H1 (cell line): ENCODE data around the gene MRM1. TPM values are rescaled to one million over a fixed set of nuclear protein-coding genes. Genes with fewer than 3 reads are reported as not detected.

ENCODE experiments used
- CTCF ChIA-PET: fragments of 300-600 bp; sonication (Branson Sonifier 250); formaldehyde crosslinking; loops from one replicate; lab custom pipeline; 2021; ENCODE audit not compliant: partially characterized antibody; lab: Charles Lee
- POLR2A ChIA-PET: fragments of 300-600 bp; sonication (Branson Sonifier 250); formaldehyde crosslinking; loops from one replicate; lab custom pipeline; 2021; ENCODE audit warnings: inconsistent platforms; ENCODE audit not compliant: partially characterized antibody; lab: Charles Lee
- DNase-seq, 2 experiments: peaks; one replicate each; pipeline versions ENCODE4 v3.0.0 to v3.0.0-alpha.2; 2010 to 2022; ENCODE audit warnings: low spot score in 2 of 2, low read depth in 1 of 2, mixed read lengths in 1 of 2
- FAIRE-seq: peaks from 2 replicates; lab custom pipeline; 2011; peaks lifted over from hg19 to GRCh38; lab: Jason Lieb, UNC
- H2AFZ ChIP-seq: 2 replicates; pipeline ENCODE4 v1.8.1; 2012; ENCODE audit warnings: low read length, inconsistent platforms
- H2AK5ac ChIP-seq: 2 replicates; pipeline ENCODE4 v1.6.1; 2013; ENCODE audit warnings: low read depth, low read length
- H2BK120ac ChIP-seq: replicated peaks from 2 replicates; pipeline ENCODE3; 2013; ENCODE audit warnings: low read depth, low read length, inconsistent platforms
- H2BK12ac ChIP-seq: 2 replicates; pipeline ENCODE4 v1.6.1; 2013; ENCODE audit warnings: low read depth, low read length
- H2BK15ac ChIP-seq: 2 replicates; pipeline ENCODE4 v1.6.1; 2013; ENCODE audit warnings: low read length
- H2BK20ac ChIP-seq: 2 replicates; pipeline ENCODE4 v1.6.1; 2013; ENCODE audit warnings: low read length
- H2BK5ac ChIP-seq: 2 replicates; pipeline ENCODE4 v1.6.1; 2013; ENCODE audit warnings: low read depth, low read length
- H3K14ac ChIP-seq: 2 replicates; pipeline ENCODE4 v1.6.1; 2013; ENCODE audit warnings: inconsistent platforms; ENCODE audit not compliant: insufficient read length
- H3K18ac ChIP-seq: 2 replicates; pipeline ENCODE4 v1.6.1; 2013; ENCODE audit warnings: low read length; ENCODE audit errors: extremely low read depth
- H3K23ac ChIP-seq: 2 replicates; pipeline ENCODE4 v1.6.1; 2013; ENCODE audit warnings: inconsistent platforms; ENCODE audit not compliant: insufficient read length
- H3K23me2 ChIP-seq: 2 replicates; pipeline ENCODE4 v1.6.1; 2013; ENCODE audit warnings: low read depth, low read length
- H3K27ac ChIP-seq: 2 replicates; pipeline ENCODE4 v1.6.1; 2011; ENCODE audit warnings: low read depth, low read length, inconsistent platforms
- H3K27me3 ChIP-seq, 4 experiments: replicated peaks in 1 of 4; 1 replicate in 1 of 4; 2 replicates in 3 of 4; pipeline versions ENCODE4 v1.6.1 to v1.8.1; 2011 to 2013; ENCODE audit warnings: low read length in 3 of 4, mild to moderate bottlenecking in 3 of 4, inconsistent platforms in 2 of 4, mixed read lengths in 2 of 4, moderate library complexity in 1 of 4; ENCODE audit not compliant: control insufficient read depth in 3 of 4, insufficient read depth in 3 of 4; ENCODE audit errors: extremely low read depth in 1 of 4
- H3K36me3 ChIP-seq, 4 experiments: 2 replicates each; pipeline versions ENCODE4 v1.6.1 to v1.8.1; 2011 to 2013; ENCODE audit warnings: mild to moderate bottlenecking in 4 of 4, low read length in 3 of 4, moderate library complexity in 2 of 4, control low read depth in 1 of 4, inconsistent platforms in 1 of 4; ENCODE audit not compliant: insufficient read depth in 4 of 4, control insufficient read depth in 2 of 4
- H3K4ac ChIP-seq: replicated peaks from 2 replicates; pipeline ENCODE3; 2013; ENCODE audit warnings: low read length, low read depth, mixed read lengths, inconsistent platforms; ENCODE audit not compliant: insufficient read length
- H3K4me1 ChIP-seq, 4 experiments: replicated peaks in 1 of 4; 1 replicate in 1 of 4; 2 replicates in 3 of 4; pipeline versions ENCODE4 v1.6.1 to v1.8.1; 2011 to 2013; ENCODE audit warnings: low read length in 3 of 4, inconsistent platforms in 2 of 4, mixed read lengths in 1 of 4; ENCODE audit not compliant: insufficient read depth in 4 of 4, control insufficient read depth in 3 of 4
- H3K4me2 ChIP-seq, 2 experiments: 2 replicates each; pipeline versions ENCODE4 v1.6.1 to v1.8.1; 2011 to 2013; ENCODE audit warnings: low read depth in 2 of 2, low read length in 2 of 2, control low read depth in 1 of 2, inconsistent platforms in 1 of 2, mild to moderate bottlenecking in 1 of 2; ENCODE audit not compliant: insufficient read depth in 1 of 2
- H3K4me3 ChIP-seq, 4 experiments: fragments of 200-600, 300-600 bp in 1 of 4; sonication (generic), shearing (Covaris generic), sonication (Bioruptor Twin) in 1 of 4; 2 replicates each; pipeline versions ENCODE4 v1.5.1 to v1.8.1; 2011 to 2016; ENCODE audit warnings: low read length in 4 of 4, low read depth in 3 of 4, control low read depth in 2 of 4, inconsistent platforms in 2 of 4, mild to moderate bottlenecking in 2 of 4, mixed read lengths in 1 of 4, moderate library complexity in 1 of 4; ENCODE audit not compliant: insufficient read depth in 2 of 4; ENCODE audit errors: extremely low read depth in 1 of 4
- H3K56ac ChIP-seq: replicated peaks from 2 replicates; pipeline ENCODE3; 2013; ENCODE audit warnings: low read depth, mild to moderate bottlenecking, mixed read lengths, low read length, inconsistent platforms; ENCODE audit not compliant: insufficient read length
- H3K79me1 ChIP-seq: 2 replicates; pipeline ENCODE4 v1.6.1; 2013; ENCODE audit warnings: low read depth, low read length, control low read depth
- H3K79me2 ChIP-seq, 2 experiments: 2 replicates each; pipeline versions ENCODE4 v1.6.1 to v1.8.1; 2012 to 2013; ENCODE audit warnings: low read length in 2 of 2, mild to moderate bottlenecking in 2 of 2, inconsistent platforms in 1 of 2; ENCODE audit not compliant: insufficient read depth in 2 of 2, control insufficient read depth in 1 of 2
- H3K9ac ChIP-seq, 4 experiments: replicated peaks in 1 of 4; 1 replicate in 1 of 4; 2 replicates in 3 of 4; pipeline versions ENCODE4 v1.6.1 to v1.8.1; 2011 to 2013; ENCODE audit warnings: low read depth in 3 of 4, low read length in 3 of 4, control low read depth in 2 of 4, mild to moderate bottlenecking in 2 of 4, moderate library complexity in 2 of 4, inconsistent platforms in 1 of 4; ENCODE audit errors: extremely low read depth in 1 of 4
- H3K9me3 ChIP-seq, 2 experiments: 2 replicates each; pipeline versions ENCODE4 v1.6.1 to v1.8.1; 2012 to 2013; ENCODE audit warnings: mild to moderate bottlenecking in 2 of 2, moderate library complexity in 2 of 2, control low read depth in 1 of 2, inconsistent platforms in 1 of 2, low read depth in 1 of 2, low read length in 1 of 2, mixed read lengths in 1 of 2; ENCODE audit not compliant: insufficient read depth in 2 of 2
- H4K20me1 ChIP-seq, 2 experiments: replicated peaks in 1 of 2; 2 replicates each; pipeline versions ENCODE3 to v1.8.1; 2011 to 2013; ENCODE audit warnings: inconsistent platforms in 2 of 2, low read length in 2 of 2, mild to moderate bottlenecking in 1 of 2; ENCODE audit not compliant: insufficient read depth in 2 of 2, control insufficient read depth in 1 of 2
- H4K5ac ChIP-seq: 2 replicates; pipeline ENCODE4 v1.6.1; 2013; ENCODE audit warnings: low read length, low read depth, mixed read lengths, inconsistent platforms; ENCODE audit not compliant: insufficient read length
- H4K8ac ChIP-seq: 2 replicates; pipeline ENCODE4 v1.8.0; 2013; ENCODE audit warnings: mild to moderate bottlenecking, moderate library complexity, low read length, inconsistent platforms; ENCODE audit not compliant: insufficient read depth; ENCODE audit errors: extremely low read depth
- H4K91ac ChIP-seq: replicated peaks from 2 replicates; pipeline ENCODE3; 2013; ENCODE audit warnings: low read length, mixed read lengths, inconsistent platforms; ENCODE audit not compliant: insufficient read length
- CREB1 ChIP-seq: IDR thresholded peaks from 2 replicates; pipeline ENCODE4 v1.6.1; 2012; ENCODE audit warnings: inconsistent platforms
- HDAC2 ChIP-seq, 2 experiments: fragments of 300-600 bp in 1 of 2; sonication (generic) in 1 of 2; IDR thresholded peaks; 2 replicates each; pipeline ENCODE4 v1.6.1; 2011 to 2012; ENCODE audit warnings: low read depth in 2 of 2, low read length in 2 of 2, mild to moderate bottlenecking in 2 of 2, moderate library complexity in 2 of 2, borderline replicate concordance in 1 of 2, inconsistent platforms in 1 of 2
- PHF8 ChIP-seq: fragments of 200-600 bp; sonication (generic); conservative IDR thresholded peaks from 2 replicates; pipeline ENCODE4 v1.7.1; 2012; ENCODE audit warnings: low read depth, mild to moderate bottlenecking, inconsistent platforms, low read length, moderate library complexity
- SAP30 ChIP-seq: fragments of 300-600 bp; sonication (generic); IDR thresholded peaks from 2 replicates; pipeline ENCODE4 v1.7.1; 2012; ENCODE audit warnings: low read length, moderate library complexity, mild to moderate bottlenecking, inconsistent platforms; ENCODE audit not compliant: insufficient read depth, insufficient replicate concordance
- TAF1 ChIP-seq: IDR thresholded peaks from 2 replicates; pipeline ENCODE4 v1.6.1; 2011; ENCODE audit warnings: mild to moderate bottlenecking, low read depth, low read length
- TBP ChIP-seq: IDR thresholded peaks from 2 replicates; pipeline ENCODE4 v1.6.1; 2011; ENCODE audit warnings: low read depth, low read length, improper control_type of control experiment
- YY1 ChIP-seq: IDR thresholded peaks from 2 replicates; pipeline ENCODE4 v1.6.1; 2011; ENCODE audit warnings: low read depth, mild to moderate bottlenecking, low read length
- ZNF274 ChIP-seq: IDR thresholded peaks from 2 replicates; pipeline ENCODE4 v1.7.0; 2012; ENCODE audit warnings: low read length, borderline replicate concordance; ENCODE audit errors: extremely low read depth
- WGBS, 2 experiments: shearing (Covaris generic) in 1 of 2; methylation state at CpG; one replicate each; pipeline versions ENCODE4 v1.1.6 to v1.1.7; 2013 to 2015; ENCODE audit warnings: low lambda C conversion rate in 2 of 2, mixed read lengths in 2 of 2, inconsistent platforms in 1 of 2, low coverage in 1 of 2, missing lambda C conversion rate in 1 of 2; ENCODE audit not compliant: insufficient replicate concordance in 2 of 2, insufficient coverage in 1 of 2, insufficient read length in 1 of 2; ENCODE audit errors: extremely low coverage in 1 of 2, missing lambda C conversion rate in 1 of 2; 5-methylcytosine and 5-hydroxymethylcytosine counted together
- polyA plus RNA-seq, 7 experiments: library from polyadenylated mRNA; depleted of rRNA in 3 of 7; stranded (reverse) in 5 of 7; unstranded in 2 of 7; fragments of >200 nt in 5 of 7; fragments of 200-250 nt in 2 of 7; gene quantifications; 1 replicate in 5 of 7; 2 replicates in 1 of 7; 4 replicates in 1 of 7; pipeline versions ENCODE4 v1.2.1 to v1.2.3, GENCODE V29; 2011 to 2013; ENCODE audit warnings: missing spikeins in 2 of 7, mixed read lengths in 2 of 7
- total RNA-seq: library from RNA; stranded (reverse); fragmentation: NEBNext Ultra II Directional; extraction: Animal tissue kit (Norgen Biotek cat#: 25700); gene quantifications from 2 replicates; pipeline ENCODE4 v1.2.1, GENCODE V29; 2021
- TF ChIP-seq, protein P1 (sequence below): IDR thresholded peaks from 2 replicates; pipeline ENCODE4 v1.6.1; 2012; ENCODE audit warnings: low read length, inconsistent platforms

MRM1 gene
- total and polyA plus RNA-seq, 2 of the 8 experiments (the other 6 are each of a cell fraction or from before 2014, with no cell fraction given) = 9.9 to 11.2 TPM

DNA sequence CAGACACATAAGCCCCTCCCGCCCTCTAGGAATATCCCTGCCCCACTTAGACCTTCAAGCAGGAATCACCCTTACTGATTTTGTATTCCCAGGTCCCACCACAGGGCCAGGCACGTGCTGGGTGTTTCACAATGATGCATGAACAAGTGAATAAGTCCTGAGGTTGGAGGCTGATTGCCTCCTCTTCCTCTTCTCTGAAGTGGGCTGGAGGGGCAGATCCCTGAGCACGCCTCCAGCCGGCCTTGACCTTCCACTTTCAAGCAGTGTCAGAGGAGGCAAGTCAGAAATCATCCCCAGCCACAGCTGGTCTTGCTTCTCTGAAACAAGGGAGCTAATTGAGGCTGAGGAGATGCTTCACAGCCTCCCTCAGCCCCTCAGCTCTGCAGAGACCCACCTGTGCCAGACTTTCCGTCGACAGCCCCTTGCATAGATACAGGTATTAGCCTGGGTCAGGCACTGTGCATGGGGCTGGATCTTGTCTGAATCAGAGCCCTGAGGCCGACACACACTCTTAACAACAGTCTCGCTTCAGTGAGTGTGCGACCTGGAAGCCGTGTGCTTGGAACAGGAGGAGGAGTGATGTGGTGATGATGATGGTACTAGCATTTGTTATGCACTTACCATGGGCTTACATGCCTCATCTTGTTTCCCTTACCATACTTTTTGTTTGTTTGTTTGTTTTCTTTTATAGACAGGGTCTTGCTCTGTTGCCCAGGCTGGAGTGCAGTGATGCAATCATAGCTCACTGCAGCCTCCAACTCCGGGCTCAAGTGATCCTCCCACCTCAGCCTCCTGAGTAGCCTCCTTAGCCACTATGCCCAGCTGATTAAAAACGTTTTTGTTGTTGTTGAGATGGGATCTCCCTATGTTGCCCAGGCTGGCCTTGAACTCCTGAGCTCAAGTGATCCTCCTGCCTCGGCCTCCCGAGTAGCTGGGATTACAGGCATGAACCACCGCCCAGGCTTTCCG lies 15.0 kb downstream of the MRM1 start:
- DNase-seq (no peak), FAIRE-seq (no peak)
- Histone ChIP-seq H2BK120ac (no peak overlapping the region), H3K18ac (no peak overlapping the region; the same call in none of the 2 replicates), H3K14ac (no peak overlapping the region), H3K79me2 (no peaks in the 10 kb centered on the region), H3K56ac (no peak overlapping the region), H2AK5ac (no peak overlapping the region), H3K36me3 (no peaks in the 10 kb centered on the region), H3K23ac (no peak overlapping the region), H3K23me2 (no peaks in the 10 kb centered on the region), H3K9ac (no peak overlapping the region), H3K4ac (no peak overlapping the region), H2AFZ (no peak overlapping the region), H4K5ac (no peak overlapping the region), H3K4me1 (peaks cover 9 to 20% (median 16%) of the 10 kb centered on the region in 4 experiments), H2BK5ac (no peak overlapping the region), H2BK15ac (no peak overlapping the region), H2BK12ac (no peak overlapping the region), H3K4me3 (no peak overlapping the region), H4K91ac (no peak overlapping the region), H3K4me2 (no peak overlapping the region), H3K27me3 (no peaks in the 10 kb centered on the region), H3K27ac (no peak overlapping the region), H3K9me3 (no peaks in the 10 kb centered on the region), H4K20me1 (peaks cover 1 to 2% of the 10 kb centered on the region in 2 experiments), H2BK20ac (no peak overlapping the region), H3K79me1 (no peaks in the 10 kb centered on the region; the same call in 1 of the 2 replicates), H4K8ac (no peak overlapping the region)
- WGBS, 2 experiments = 84% methylated on average over 16 of the region's 16 CpGs; no CpG with 5 or more reads in 1 of the 2 experiments
- POLR2A ChIA-PET = interaction anchor here (6.3 kb wide), 1 partner anchor 15 kb away, joined by 50 read pairs; the partner anchor contains the start of gene MRM1
- CTCF ChIA-PET = interaction anchor here (0.6 to 9.9 kb wide), 8 partner anchors 10 to 754 kb away, joined by 3 to 122 read pairs (median 4); partner anchors contain the start of gene MRM1
- TF ChIP-seq ZNF274 (no peak), YY1 (no peak), TBP (no peak), CREB1 (no peak), PHF8 (no peak), SAP30 (no peak), HDAC2 (IDR thresholded peaks at IDR 0.05; ENCODE audit: borderline replicate concordance in 1 of 2, low read depth in 2 of 2, low read length in 2 of 2) (no peak), TAF1 (no peak)
- TF ChIP-seq, protein P1, sequence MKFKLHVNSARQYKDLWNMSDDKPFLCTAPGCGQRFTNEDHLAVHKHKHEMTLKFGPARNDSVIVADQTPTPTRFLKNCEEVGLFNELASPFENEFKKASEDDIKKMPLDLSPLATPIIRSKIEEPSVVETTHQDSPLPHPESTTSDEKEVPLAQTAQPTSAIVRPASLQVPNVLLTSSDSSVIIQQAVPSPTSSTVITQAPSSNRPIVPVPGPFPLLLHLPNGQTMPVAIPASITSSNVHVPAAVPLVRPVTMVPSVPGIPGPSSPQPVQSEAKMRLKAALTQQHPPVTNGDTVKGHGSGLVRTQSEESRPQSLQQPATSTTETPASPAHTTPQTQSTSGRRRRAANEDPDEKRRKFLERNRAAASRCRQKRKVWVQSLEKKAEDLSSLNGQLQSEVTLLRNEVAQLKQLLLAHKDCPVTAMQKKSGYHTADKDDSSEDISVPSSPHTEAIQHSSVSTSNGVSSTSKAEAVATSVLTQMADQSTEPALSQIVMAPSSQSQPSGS = no peak
